HUES48 (cell line): ENCODE results near the gene CSGALNACT2.

Experiments used
- H3K27ac ChIP-seq: one replicate; pipeline ENCODE4 v1.7.0; 2013; ENCODE audit warnings: low read depth, low read length, inconsistent platforms
- H3K27me3 ChIP-seq: 2 replicates; pipeline ENCODE4 v1.6.1; 2013; ENCODE audit warnings: mild to moderate bottlenecking, low read length; ENCODE audit not compliant: control insufficient read depth, insufficient read depth
- H3K36me3 ChIP-seq: 2 replicates; pipeline ENCODE4 v1.6.1; 2013; ENCODE audit warnings: low read length; ENCODE audit not compliant: control insufficient read depth, insufficient read depth
- H3K4me1 ChIP-seq: 2 replicates; pipeline ENCODE4 v1.6.1; 2013; ENCODE audit warnings: mild to moderate bottlenecking, low read length; ENCODE audit not compliant: control insufficient read depth, insufficient read depth
- H3K4me3 ChIP-seq: 2 replicates; pipeline ENCODE4 v1.5.1; 2013; ENCODE audit warnings: mild to moderate bottlenecking, low read depth, low read length
- H3K9ac ChIP-seq: 2 replicates; pipeline ENCODE4 v1.6.1; 2013; ENCODE audit warnings: mild to moderate bottlenecking, low read depth, low read length, moderate library complexity
- H3K9me3 ChIP-seq: 2 replicates; pipeline ENCODE4 v1.6.1; 2013; ENCODE audit warnings: low read length; ENCODE audit not compliant: control insufficient read depth, insufficient read depth

Gene CSGALNACT2

GRCh38 chr10:43233601-43234430 lies 95.6 kb downstream of the CSGALNACT2 start:
- no peaks in the 10 kb centered on the region for H3K36me3 ChIP-seq
- H3K27me3 ChIP-seq = peaks cover 31% of the 10 kb centered on the region
- no peaks in the 10 kb centered on the region for H3K9me3 ChIP-seq
- H3K9ac ChIP-seq = no peak overlapping the region
- peaks cover 2% of the 10 kb centered on the region; the same call in 1 of the 2 replicates for H3K4me1 ChIP-seq
- H3K27ac ChIP-seq = no peak overlapping the region
- no peak overlapping the region for H3K4me3 ChIP-seq

DNA sequence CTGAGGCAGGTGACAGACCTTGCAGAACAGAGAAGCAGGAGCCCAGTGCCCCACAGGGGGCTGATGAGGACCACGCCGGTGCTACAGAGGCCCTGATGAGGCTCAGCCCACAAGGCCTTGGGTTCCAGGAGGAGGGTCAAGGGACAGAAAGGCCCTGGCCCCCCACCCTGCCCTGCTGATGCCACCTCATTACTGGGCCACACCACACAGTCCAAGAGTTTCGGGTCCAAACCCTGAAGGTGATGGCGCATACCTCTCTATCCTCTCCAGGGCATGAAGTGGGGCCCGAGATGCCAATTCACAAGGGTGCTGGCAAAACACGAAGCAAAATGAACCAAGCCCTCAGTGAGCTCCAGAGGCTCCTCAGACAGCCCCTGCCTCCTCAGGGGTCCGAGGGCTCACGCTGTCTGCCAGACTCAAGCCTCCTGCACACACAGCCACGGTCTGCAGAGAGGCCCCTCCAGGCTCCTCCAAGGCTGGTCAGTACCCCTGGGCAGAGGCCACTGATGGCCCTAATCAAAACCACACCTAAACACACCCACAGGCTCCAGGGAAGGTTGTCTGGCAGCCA lies 96.3 kb downstream of the CSGALNACT2 start:
- Histone ChIP-seq H3K4me3 (no peak overlapping the region), H3K4me1 (no peaks in the 10 kb centered on the region), H3K9me3 (no peaks in the 10 kb centered on the region), H3K27ac (no peak overlapping the region), H3K27me3 (peaks cover 24% of the 10 kb centered on the region), H3K36me3 (no peaks in the 10 kb centered on the region), H3K9ac (no peak overlapping the region)
